ENCODE measurements around the gene ADAM21.
"Not testable (repeated sequence)": the region's sequence is repeated elsewhere in the genome, so short reads cannot be mapped to it uniquely, and the experiment has no call there.

The ADAM21 gene

DNA sequence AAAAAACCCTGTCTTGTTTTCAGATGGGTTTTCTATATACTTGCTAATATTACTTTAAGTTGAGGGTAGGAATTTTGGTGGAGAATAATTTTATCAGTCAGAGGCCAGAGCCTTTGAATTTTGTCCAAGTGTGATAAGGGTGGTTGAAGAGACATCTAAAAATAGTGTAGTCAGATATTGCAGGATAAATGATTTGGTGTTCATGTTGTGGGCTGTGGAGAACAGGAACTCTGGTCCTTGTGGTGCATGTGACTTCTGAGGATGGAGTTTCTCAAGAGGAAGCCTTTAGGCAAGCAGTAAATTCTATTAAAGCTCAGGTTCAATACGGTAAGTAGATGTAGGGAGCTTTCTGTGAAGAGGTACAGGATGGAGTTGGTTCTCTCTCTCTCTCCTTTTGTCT, 2.8 kb downstream of the ADAM21 start:
- H3K4me3 ChIP-seq (ENCODE audit: low read depth, low read length): no peak overlapping the region
- TF ChIP-seq MYC (IDR thresholded peaks at IDR 0.05; ENCODE audit: low read depth, low read length) (no peak), POLR2A (IDR thresholded peaks at IDR 0.05; ENCODE audit: extremely low read depth, insufficient read length) (no peak)
- TF ChIP-seq, protein P1, sequence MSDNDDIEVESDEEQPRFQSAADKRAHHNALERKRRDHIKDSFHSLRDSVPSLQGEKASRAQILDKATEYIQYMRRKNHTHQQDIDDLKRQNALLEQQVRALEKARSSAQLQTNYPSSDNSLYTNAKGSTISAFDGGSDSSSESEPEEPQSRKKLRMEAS (IDR thresholded peaks at IDR 0.05; ENCODE audit: low read depth, low read length): no peak
- TF ChIP-seq, protein P2, sequence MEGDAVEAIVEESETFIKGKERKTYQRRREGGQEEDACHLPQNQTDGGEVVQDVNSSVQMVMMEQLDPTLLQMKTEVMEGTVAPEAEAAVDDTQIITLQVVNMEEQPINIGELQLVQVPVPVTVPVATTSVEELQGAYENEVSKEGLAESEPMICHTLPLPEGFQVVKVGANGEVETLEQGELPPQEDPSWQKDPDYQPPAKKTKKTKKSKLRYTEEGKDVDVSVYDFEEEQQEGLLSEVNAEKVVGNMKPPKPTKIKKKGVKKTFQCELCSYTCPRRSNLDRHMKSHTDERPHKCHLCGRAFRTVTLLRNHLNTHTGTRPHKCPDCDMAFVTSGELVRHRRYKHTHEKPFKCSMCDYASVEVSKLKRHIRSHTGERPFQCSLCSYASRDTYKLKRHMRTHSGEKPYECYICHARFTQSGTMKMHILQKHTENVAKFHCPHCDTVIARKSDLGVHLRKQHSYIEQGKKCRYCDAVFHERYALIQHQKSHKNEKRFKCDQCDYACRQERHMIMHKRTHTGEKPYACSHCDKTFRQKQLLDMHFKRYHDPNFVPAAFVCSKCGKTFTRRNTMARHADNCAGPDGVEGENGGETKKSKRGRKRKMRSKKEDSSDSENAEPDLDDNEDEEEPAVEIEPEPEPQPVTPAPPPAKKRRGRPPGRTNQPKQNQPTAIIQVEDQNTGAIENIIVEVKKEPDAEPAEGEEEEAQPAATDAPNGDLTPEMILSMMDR (IDR thresholded peaks at IDR 0.05; ENCODE audit: low read depth, low read length): no peak
- no peak for DNase-seq (ENCODE audit: low read depth)

DNA sequence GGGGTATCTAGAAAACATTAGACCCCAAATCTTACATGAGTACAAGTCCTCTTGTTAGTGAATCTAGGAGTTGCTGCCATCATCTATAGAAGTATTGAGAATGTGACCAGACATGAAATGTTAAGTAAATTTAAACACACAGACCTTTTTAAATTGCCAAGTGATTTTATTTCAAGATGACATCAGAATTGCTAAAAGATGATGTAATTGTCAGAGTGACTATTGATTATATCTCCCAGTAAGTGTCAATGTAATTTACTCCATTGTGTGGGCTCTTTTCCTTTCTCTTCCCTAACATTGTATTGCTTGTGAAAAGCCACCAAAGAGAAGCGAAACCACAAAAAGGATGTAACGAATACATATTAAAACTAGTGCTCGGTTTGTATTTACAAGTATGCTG, 16.8 kb downstream of the ADAM21 start:
- H3K4me3 ChIP-seq (ENCODE audit: low read depth, low read length): no peak overlapping the region
- DNase-seq (ENCODE audit: low read depth): no peak
- TF ChIP-seq MYC (IDR thresholded peaks at IDR 0.05; ENCODE audit: low read depth, low read length) (no peak), POLR2A (IDR thresholded peaks at IDR 0.05; ENCODE audit: extremely low read depth, insufficient read length) (no peak)
- TF ChIP-seq, protein P2 (IDR thresholded peaks at IDR 0.05; ENCODE audit: low read depth, low read length): no peak
- TF ChIP-seq, protein P1 (IDR thresholded peaks at IDR 0.05; ENCODE audit: low read depth, low read length): no peak

DNA sequence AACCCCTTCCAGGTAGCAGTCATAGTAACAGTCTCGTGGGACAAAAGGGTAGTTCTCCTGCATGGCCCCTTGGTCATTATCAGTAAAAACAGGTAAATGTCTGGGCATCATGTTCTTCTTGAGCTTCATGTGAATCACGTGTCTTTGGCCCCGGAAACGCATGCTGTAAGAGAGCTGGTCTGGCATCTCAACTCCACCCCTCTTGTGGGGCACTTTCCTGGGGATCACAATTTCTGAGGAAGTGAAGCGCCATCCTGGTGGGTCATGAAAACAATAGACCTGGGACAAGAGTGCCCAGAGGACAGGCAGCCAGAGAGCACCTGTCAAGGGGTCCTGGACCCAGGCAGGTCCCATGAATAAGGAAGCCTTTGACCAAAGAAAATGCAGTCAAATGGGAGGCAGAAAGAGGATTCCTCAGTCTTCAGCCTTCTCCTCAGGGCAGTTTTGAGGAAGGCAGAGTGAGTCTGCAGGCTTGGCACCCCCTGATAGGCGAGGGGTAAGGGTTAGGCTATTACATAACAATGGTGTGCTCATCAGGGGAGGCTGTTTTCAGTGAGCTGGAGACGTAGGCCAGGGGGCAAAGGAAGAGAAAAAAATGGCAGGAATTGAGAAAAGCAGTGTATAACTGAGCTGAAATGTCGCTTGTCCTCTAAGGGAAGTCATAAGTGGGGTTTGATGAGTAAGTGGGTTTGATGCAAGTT, 19.0 kb downstream of the ADAM21 start:
- H3K4me3 ChIP-seq (ENCODE audit: low read depth, low read length): not testable (repeated sequence)
- DNase-seq (ENCODE audit: low read depth): peak; percentile 7

DNA sequence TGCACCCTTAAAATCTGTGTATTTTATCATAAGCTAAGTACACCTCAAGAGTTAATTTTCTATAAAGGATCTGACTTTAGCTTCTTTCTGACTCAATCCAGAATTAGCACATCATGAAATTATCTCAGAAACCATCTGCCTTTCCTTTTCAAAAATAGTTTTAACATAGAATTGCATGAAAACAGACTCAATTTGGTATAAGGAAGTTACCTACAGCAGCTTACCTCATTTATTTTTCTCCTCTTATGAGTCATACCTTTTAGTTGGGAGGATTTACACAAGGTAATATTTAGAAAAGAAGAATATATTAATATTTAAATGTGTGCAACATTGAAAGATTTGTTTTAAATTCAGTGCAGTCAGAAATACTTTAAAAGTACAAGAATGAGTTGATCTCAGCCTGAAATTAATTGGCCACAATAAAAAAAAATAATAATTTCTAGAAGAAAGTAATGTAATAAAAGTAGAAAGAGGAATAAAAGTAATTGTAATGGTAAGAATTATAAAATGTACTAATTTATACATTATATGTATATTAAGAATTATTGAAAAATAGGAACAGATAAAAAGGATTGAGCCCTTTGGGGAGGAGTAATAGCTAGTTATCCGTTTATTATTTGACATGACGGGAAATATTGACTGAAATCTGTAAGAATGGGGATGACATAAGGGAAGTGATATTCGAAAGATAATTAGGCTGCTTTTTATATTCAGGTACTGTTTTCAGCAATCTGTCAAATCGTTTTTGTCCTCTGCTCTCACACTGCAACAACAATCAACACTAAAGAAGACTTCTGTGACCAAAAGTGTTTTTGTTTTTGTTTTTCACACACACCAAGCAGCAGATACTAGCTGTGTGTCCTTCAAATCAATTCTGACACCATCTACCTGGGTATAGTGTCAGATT, 20.5 kb downstream of the ADAM21 start:
- DNase-seq (ENCODE audit: low read depth): no peak
- TF ChIP-seq, protein P2 (IDR thresholded peaks at IDR 0.05; ENCODE audit: low read depth, low read length): no peak
- TF ChIP-seq POLR2A (IDR thresholded peaks at IDR 0.05; ENCODE audit: extremely low read depth, insufficient read length) (no peak), MYC (IDR thresholded peaks at IDR 0.05; ENCODE audit: low read depth, low read length) (no peak)
- TF ChIP-seq, protein P1 (IDR thresholded peaks at IDR 0.05; ENCODE audit: low read depth, low read length): no peak
- no peak overlapping the region for H3K4me3 ChIP-seq (ENCODE audit: low read depth, low read length)

DNA sequence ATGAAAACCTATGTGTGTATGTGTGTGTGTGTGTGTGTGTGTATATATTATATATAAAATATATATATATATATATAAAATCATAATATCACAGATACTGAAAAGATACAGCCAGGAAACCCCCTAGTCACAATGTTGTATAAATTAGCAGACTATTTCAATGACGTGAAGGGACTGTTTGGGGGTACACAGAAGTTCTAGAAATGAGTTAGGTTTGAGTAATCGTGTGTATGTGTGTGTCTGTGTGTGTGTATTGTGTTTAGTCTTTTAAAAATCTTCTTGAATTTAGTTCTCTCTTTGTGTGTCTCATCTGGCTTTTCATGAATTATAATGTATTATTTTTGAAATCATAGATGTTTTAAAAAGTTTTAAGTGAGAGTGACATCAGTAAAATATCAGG, 21.9 kb downstream of the ADAM21 start:
- DNase-seq (ENCODE audit: low read depth): no peak
- H3K4me3 ChIP-seq (ENCODE audit: low read depth, low read length): no peak overlapping the region
- TF ChIP-seq MYC (IDR thresholded peaks at IDR 0.05; ENCODE audit: low read depth, low read length): no peak
- TF ChIP-seq, protein P2 (IDR thresholded peaks at IDR 0.05; ENCODE audit: low read depth, low read length): no peak

DNA sequence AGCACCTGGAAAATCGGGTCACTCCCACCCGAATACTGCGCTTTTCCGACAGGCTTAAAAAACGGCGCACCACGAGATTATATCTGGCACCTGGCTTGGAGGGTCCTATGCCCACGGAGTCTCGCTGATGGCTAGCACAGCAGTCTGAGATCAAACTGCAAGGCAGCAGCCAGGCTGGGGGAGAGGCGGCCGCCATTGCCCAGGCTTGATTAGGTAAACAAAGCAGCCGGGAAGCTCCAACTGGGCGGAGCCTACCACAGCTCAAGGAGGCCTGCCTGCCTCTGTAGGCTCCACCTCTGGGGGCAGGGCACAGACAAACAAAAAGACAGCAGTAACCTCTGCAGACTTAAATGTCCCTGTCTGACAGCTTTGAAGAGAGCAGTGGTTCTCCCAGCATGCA, 23.5 kb downstream of the ADAM21 start:
- DNase-seq (ENCODE audit: low read depth); H3K4me3 ChIP-seq (ENCODE audit: low read depth, low read length): not testable (repeated sequence)

DNA sequence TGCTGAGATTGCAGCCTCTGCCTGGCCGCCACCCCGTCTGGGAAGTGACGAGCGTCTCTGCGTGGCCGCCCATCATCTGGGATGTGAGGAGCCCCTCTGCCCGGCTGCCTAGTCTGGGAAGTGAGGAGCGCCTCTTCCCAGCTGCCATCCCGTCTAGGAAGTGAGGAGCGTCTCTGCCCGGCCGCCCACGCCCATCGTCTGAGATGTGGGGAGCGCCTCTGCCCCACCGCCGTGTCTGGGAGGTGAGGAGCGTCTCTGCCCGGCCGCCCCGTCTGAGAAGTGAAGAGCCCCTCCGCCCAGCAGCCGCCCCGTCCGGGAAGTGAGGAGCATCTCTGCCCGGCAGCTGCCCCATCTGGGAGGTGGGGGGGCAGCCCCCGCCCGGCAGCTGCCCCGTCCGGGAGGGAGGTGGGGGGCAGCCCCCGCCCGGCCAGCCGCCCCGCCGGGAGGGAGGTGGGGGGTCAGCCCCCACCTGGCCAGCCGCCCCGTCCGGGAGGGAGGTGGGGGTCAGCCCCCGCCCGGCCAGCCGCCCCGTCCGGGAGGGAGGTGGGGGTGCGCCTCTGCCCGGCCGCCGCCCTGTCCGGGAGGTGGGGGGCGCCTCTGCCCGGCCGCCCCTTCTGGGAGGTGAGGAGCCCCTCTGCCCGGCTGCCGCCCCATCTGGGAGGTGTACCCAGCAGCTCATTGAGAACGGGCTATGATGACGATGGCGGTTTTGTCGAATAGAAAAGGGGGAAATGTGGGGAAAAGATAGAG, 25.6 kb downstream of the ADAM21 start:
- H3K4me3 ChIP-seq (ENCODE audit: low read depth, low read length); DNase-seq (ENCODE audit: low read depth): not testable (repeated sequence)
